DMS114 treated with DMSO at 0.1 percent for 48 hours (cell line): ENCODE measurements around the gene TAS2R39.

Experiments used
- DNase-seq: peaks from one replicate; lab custom pipeline; 2025; ENCODE audit not compliant: unreplicated experiment; lab: John Stamatoyannopoulos, UW

TAS2R39 gene

GRCh38 chr7:143214789-143215679 lies 31.8 kb downstream of the TAS2R39 start:
- peak; percentile 87 for DNase-seq

- no peak for DNase-seq
Measured at GRCh38 chr7:143216151-143216550, 32.9 kb downstream of the TAS2R39 start.

DNA sequence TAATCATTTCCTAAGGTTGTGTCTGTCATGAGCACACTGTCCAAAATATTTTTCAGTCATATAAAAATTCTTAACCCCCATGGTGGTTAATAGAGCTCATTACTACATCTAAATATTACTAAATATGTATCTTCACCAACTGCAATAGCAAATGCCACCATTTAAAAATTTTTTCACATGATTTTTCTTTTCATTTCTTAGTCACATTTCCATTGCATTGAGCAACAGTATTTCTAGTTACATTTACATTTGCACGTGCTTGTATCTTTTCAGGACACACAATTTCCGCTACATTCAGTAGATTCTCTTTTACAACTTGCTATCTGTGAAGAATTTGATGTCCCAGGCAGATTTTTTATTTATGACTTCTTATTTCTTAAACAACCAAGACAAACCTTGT lies 33.5 kb downstream of the TAS2R39 start:
- DNase-seq: no peak

GRCh38 chr7:143217806-143218205 lies 34.6 kb downstream of the TAS2R39 start:
- no peak for DNase-seq

DNA sequence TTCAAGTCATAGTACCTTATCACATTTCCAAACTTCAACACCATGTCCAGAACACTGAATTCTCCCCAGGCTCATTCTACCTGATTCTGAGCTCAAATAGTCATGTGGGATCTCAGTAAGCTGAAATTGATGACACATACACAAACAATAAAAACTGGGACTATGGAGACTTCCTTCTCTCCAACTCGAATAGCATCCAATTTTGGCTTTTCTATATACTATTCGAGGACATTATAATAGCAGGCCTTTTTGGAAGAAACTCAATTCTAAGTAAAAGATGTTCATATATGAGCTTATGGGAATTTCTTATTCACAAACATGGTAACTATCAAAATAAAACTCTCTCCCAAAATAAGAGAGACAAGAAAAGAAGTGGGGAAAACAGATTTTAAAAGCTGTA lies 38.1 kb downstream of the TAS2R39 start:
- DNase-seq: no peak

DNA sequence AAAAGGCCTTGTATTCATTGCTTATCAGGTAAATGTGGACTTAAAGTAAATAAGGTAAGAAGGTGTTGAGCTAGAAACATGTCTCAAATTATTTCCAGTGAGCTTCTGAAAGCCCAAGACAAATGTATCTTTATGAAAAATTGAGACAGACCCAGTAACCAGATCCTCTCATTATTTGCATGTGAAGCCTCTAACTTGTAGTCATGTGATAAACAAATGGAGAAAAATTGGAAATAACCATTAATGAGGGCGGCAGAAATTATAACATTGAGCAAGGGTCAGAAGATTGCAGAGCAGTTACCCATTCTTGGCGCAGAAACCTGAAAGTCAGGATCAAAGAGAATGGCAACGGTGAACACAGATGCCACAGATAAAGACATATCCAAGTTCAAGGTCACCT lies 38.5 kb downstream of the TAS2R39 start, which contains the start of gene TAS2R40:
TSS of gene TAS2R40 (plus strand) at position 301 of the 400 bp plus-strand sequence. CDS start at position 343, 42 bp downstream.
- no peak for DNase-seq

DNA sequence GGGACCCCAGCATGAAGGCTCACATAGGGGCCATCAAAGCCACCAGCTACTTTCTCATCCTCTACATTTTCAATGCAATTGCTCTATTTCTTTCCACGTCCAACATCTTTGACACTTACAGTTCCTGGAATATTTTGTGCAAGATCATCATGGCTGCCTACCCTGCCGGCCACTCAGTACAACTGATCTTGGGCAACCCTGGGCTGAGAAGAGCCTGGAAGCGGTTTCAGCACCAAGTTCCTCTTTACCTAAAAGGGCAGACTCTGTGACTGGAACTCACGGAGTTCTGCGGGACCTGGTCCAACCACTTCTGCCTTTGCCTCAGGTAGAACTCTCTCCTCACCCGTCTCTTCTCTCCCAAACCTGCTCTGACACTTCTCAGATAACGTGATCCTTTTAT lies 39.6 kb downstream of the TAS2R39 start:
- DNase-seq: no peak

DNA sequence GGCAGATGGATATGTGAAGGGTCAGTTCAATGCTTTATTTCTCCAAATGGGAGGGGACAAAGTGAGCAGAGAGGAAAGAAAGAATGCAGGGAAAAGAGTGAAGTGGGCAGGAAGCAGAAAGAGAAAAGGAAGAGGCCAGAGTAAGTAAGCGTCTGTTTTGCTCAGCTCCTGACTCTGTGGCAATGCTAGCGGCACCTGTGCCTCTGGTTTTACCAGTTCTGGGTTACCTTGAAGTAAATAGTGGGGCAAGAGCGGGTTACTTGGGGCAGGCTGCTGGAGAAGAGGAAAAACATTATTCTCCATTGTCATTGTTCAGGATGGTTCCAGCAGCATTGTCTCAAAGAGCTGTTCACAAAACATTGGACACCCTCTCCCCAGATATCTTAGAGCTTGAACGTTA lies 40.6 kb downstream of the TAS2R39 start:
- no peak for DNase-seq

DNA sequence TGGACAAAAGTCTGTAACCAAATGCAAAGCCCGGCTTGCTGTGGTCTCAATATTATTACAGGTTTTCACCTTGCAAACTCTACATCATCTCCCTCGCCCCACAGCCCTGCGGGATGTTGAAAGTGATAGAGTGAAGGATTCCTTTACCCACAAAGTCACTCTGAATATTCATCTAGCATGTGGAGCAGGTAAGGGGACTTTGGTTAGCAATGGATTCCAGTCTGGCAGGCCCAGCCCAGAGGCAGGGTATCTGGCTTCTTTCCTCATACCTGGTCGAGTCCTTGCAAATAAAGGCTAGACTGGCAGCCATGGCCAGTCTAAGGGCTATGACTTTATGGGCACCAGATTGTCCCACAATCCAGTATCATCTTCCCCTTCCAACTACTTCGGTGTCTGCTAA lies 41.8 kb downstream of the TAS2R39 start:
- DNase-seq: no peak

GRCh38 chr7:143227806-143228205 lies 44.6 kb downstream of the TAS2R39 start:
- no peak for DNase-seq

DNA sequence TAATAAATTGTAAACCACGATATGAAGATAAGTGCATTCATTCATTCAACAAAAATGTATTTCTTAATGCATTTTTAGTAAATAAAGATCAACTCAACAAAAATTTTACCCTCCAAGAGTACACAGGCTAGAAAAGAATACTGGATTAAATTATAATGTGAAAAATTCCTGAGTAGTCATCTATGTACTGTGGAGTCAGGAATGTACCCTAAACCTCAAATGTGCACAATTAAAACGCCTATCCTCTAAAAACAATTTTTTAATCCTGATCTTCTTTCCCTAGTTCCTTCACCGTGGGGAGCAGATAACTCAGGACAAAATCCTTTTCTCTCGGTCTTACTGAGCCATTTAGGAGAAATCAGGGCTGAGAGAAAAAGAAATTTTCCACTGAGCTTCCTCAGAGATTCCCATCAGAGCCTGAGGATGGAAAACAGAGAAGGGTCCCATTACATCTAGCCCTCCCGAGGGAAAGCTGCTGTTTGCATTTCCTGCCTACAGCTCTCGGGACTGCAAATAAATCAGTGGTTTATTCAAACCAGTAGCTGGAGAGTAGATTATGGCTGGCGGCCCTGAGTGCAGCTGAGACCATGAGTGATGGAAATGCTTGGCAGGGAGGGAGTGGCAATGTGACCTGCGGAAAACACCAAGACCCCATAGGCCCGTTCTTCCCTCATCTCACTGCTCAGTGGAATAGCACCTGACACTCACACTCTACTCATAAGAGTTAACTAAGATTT lies 46.0 kb downstream of the TAS2R39 start:
- DNase-seq: no peak

- DNase-seq: no peak
Measured at GRCh38 chr7:143230602-143231457, 47.6 kb downstream of the TAS2R39 start.
